ENCODE data around the gene GABBR2. TPM values are rescaled to one million over a fixed set of nuclear protein-coding genes. Genes with fewer than 3 reads are reported as not detected.

GABBR2 gene
- total RNA-seq, 1 experiment from 2014 or later: 0.33 TPM

DNA sequence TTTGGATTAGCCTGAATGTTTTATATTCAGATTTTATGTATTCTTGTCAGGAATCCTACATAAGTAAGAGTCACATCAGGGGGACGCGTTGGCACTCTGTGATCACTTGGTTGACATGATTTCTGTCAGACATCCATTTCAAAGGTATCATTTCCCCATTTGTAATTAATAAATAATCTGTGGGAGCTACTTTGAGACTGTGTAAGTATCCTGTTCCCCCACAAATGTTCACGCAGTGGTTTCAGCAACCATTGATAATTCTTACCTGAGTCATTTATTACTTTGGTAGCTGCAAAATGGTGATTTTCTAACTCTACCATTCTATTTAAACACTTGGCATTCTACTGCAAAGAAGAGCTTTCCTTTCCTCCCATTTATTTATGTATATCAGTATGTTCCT is 396.4 kb downstream of the GABBR2 start:
- no peaks in the 10 kb centered on the region for H3K9me3 Mint-ChIP-seq (ENCODE audit: low read depth, unreplicated experiment)
- no peaks in the 10 kb centered on the region for H3K36me3 Mint-ChIP-seq (ENCODE audit: insufficient read depth, unreplicated experiment)
- peaks cover 27% of the 10 kb centered on the region for H3K27me3 Mint-ChIP-seq (ENCODE audit: unreplicated experiment)
- CTCF ChIA-PET: no interaction called here
- no TSS peak for BruUV-seq (replicated peaks)
- intact Hi-C loops (cut with micrococcal nuclease; ENCODE audit: unreplicated experiment): loop anchor here (10.0 kb wide), 1 partner anchor 392 kb away; the partner anchor contains the start of gene GABBR2
- H3K27ac Mint-ChIP-seq (ENCODE audit: unreplicated experiment): no peak overlapping the region
- H3K4me3 Mint-ChIP-seq (ENCODE audit: low read depth, unreplicated experiment): no peak overlapping the region
- no peak for DNase-seq
- TF ChIP-seq, protein P1, sequence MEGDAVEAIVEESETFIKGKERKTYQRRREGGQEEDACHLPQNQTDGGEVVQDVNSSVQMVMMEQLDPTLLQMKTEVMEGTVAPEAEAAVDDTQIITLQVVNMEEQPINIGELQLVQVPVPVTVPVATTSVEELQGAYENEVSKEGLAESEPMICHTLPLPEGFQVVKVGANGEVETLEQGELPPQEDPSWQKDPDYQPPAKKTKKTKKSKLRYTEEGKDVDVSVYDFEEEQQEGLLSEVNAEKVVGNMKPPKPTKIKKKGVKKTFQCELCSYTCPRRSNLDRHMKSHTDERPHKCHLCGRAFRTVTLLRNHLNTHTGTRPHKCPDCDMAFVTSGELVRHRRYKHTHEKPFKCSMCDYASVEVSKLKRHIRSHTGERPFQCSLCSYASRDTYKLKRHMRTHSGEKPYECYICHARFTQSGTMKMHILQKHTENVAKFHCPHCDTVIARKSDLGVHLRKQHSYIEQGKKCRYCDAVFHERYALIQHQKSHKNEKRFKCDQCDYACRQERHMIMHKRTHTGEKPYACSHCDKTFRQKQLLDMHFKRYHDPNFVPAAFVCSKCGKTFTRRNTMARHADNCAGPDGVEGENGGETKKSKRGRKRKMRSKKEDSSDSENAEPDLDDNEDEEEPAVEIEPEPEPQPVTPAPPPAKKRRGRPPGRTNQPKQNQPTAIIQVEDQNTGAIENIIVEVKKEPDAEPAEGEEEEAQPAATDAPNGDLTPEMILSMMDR (IDR thresholded peaks at IDR 0.05; ENCODE audit: unreplicated experiment): no peak
- H3K4me1 Mint-ChIP-seq (ENCODE audit: low read depth, unreplicated experiment): no peaks in the 10 kb centered on the region

DNA sequence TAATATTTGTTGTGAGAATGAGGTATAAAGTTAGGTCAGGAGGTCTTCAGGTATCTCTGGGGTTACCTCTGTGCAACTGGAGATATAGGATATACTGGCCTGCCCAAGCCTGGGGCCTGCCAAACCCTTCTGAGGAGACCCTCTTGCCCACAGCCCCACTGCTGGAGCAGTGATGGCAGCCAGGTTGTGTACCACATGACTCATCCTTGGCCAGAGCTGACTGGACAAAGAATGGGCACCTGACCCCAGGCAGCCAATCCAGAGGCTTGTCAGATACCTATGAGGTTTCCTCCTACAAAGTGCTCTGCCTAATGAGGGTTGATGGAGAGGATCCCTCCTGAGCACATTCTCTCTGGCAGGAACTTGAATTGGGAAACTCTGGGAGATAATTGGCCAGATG is 397.2 kb downstream of the GABBR2 start:
- no peaks in the 10 kb centered on the region for H3K36me3 Mint-ChIP-seq (ENCODE audit: insufficient read depth, unreplicated experiment)

DNA sequence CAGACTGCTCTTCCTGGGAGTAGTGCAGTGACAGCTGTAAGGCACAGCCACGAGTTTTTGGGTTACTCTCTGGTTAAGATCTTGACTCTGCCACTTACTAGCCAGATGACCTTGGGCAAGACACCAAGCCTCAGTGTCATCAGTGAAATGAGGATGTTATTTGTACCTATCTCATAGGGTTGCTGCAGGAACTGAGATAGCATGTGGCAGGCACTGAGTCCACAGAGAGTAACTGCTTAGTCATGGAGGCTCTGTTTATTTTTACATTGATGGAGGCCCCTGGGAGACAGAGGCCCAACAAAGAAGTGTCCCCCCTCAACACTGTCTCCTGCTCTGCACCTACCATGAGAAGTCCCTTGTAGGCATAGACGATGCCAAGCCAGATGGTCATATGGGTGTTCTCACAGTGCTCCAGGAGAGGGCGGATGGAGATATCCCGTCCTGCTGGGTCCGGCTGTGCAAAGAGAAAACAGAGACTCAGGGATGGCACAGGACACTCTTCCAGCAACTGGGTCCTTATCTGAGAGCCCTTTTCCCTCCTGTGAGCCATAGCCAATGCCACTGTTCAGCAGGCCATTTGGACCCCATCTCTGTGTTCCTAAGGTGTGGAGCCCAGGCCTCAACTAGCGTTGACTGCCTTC is 397.9 kb downstream of the GABBR2 start:
- no peaks in the 10 kb centered on the region for H3K4me1 Mint-ChIP-seq (ENCODE audit: low read depth, unreplicated experiment)
- H3K9me3 Mint-ChIP-seq (ENCODE audit: low read depth, unreplicated experiment): no peaks in the 10 kb centered on the region
- H3K4me3 Mint-ChIP-seq (ENCODE audit: low read depth, unreplicated experiment): no peak overlapping the region
- H3K27me3 Mint-ChIP-seq (ENCODE audit: unreplicated experiment): peaks cover 27% of the 10 kb centered on the region
- TF ChIP-seq, protein P1 (IDR thresholded peaks at IDR 0.05; ENCODE audit: unreplicated experiment): no peak
- DNase-seq: no peak
- no TSS peak for BruUV-seq (replicated peaks)
- H3K27ac Mint-ChIP-seq (ENCODE audit: unreplicated experiment): no peak overlapping the region
- intact Hi-C loops (cut with micrococcal nuclease; ENCODE audit: unreplicated experiment): loop anchor here (10.0 kb wide), 1 partner anchor 394 kb away; the partner anchor contains the start of gene GABBR2
- H3K36me3 Mint-ChIP-seq (ENCODE audit: insufficient read depth, unreplicated experiment): no peaks in the 10 kb centered on the region
- CTCF ChIA-PET: no interaction called here

More for the DNA sequence above, 397.2 kb downstream of the GABBR2 start:
- DNase-seq: no peak
- peaks cover 27% of the 10 kb centered on the region for H3K27me3 Mint-ChIP-seq (ENCODE audit: unreplicated experiment)
- TF ChIP-seq, protein P1 (IDR thresholded peaks at IDR 0.05; ENCODE audit: unreplicated experiment): no peak
- H3K27ac Mint-ChIP-seq (ENCODE audit: unreplicated experiment): no peak overlapping the region
- BruUV-seq (replicated peaks): no TSS peak
- CTCF ChIA-PET: no interaction called here
- intact Hi-C loops (cut with micrococcal nuclease; ENCODE audit: unreplicated experiment): loop anchor here (10.0 kb wide), 1 partner anchor 393 kb away; the partner anchor contains the start of gene GABBR2
- H3K9me3 Mint-ChIP-seq (ENCODE audit: low read depth, unreplicated experiment): no peaks in the 10 kb centered on the region
- no peaks in the 10 kb centered on the region for H3K4me1 Mint-ChIP-seq (ENCODE audit: low read depth, unreplicated experiment)
- no peak overlapping the region for H3K4me3 Mint-ChIP-seq (ENCODE audit: low read depth, unreplicated experiment)

DNA sequence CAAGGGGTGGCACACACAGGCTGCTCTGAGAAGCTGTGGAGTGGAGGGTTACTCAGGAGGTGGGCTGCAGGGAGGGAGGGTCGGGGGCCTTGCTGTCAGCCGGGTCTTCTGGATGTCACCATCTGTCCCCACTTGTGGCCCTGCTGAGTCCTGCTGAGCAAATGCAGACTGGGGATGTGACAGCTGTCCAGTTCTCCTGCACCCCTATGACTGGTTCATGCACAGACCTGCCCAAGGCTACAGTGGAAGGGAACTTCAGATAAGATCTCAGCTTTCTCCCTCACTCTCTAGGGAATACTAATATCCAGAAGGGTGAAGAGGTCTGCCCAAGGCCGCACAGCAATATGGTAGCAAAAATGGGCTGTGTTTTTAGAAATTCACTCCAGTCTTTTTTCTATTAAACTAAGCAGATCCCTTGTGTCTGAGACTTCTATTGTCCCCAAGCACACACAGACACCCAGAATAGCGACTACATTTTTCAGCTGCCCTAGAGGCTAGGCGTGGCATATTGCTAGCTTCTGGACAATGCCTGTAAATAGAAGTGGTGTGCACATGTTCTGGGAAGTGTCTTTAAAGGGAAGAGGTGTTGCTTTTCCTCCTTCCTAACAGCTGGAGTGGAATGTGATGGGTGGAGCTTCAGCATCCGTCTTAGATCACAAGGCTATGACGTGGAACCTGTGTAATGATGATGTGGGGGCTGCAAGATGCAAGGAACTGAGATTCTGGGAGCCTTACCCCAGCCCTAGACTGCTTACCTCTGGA is 402.2 kb downstream of the GABBR2 start:
- Mint-ChIP-seq H3K9me3 (ENCODE audit: low read depth, unreplicated experiment) (no peaks in the 10 kb centered on the region), H3K27me3 (ENCODE audit: unreplicated experiment) (no peaks in the 10 kb centered on the region), H3K36me3 (ENCODE audit: insufficient read depth, unreplicated experiment) (no peaks in the 10 kb centered on the region), H3K4me3 (ENCODE audit: low read depth, unreplicated experiment) (no peak overlapping the region), H3K27ac (ENCODE audit: unreplicated experiment) (no peak overlapping the region), H3K4me1 (ENCODE audit: low read depth, unreplicated experiment) (no peaks in the 10 kb centered on the region)
- TF ChIP-seq, protein P1 (IDR thresholded peaks at IDR 0.05; ENCODE audit: unreplicated experiment): no peak
- intact Hi-C loops (cut with micrococcal nuclease; ENCODE audit: unreplicated experiment): no loop called here
- no peak for DNase-seq
- CTCF ChIA-PET: interaction anchor here (0.5 kb wide), 1 partner anchor 244 kb away, joined by 4 read pairs; no protein-coding TSS in a partner anchor
- BruUV-seq (replicated peaks): no TSS peak
